ENCODE results near the gene YES1. TPM values are rescaled to one million over a fixed set of nuclear protein-coding genes. Genes with fewer than 3 reads are reported as not detected.

YES1 gene
- total and polyA plus RNA-seq, 2 donors (not counting 3 experiments of a cell fraction or from before 2014, with no cell fraction given) = 16.5 to 92.3 TPM

DNA sequence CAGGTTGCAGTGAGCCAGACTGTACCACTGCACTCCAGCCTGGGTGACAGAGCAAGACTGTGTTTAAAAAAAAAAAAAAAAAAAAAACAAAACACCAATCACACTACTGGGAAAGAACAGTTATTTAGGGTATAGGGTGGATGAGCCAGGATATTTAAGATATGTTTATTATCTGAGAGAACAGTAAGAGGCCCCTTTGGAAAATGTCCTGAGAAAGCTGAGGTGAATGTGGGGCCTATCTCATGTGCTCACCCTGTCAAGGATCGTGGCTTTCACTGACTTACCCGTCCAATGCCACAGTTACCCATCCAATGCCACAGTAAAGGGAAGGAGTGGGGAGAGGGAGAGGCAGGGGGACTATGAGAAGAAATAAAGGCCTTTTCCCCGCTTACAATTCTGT is 79.7 kb downstream of the YES1 start:
- ChIA-PET POLR2A (no interaction called here), CTCF (interaction anchor here (0.7 to 2.4 kb wide), 5 partner anchors 20 to 108 kb away, joined by 3 to 10 read pairs (median 5); partner anchors contain the start of genes ENOSF1 and TYMS)
- Histone ChIP-seq H3K27ac (ENCODE audit: insufficient read depth, low read depth, low read length) (no peak overlapping the region), H3K9me1 (replicated peaks; ENCODE audit: control insufficient read depth, extremely low read depth, insufficient read depth, low read length) (no peaks in the 10 kb centered on the region), H3K27me3 (ENCODE audit: control insufficient read depth in 2 of 2, insufficient read depth in 2 of 2, low read length in 2 of 2) (no peaks in the 10 kb centered on the region), H3K4me3 (replicated peaks in 1 of 3; ENCODE audit: insufficient read depth in 1 of 3, low read depth in 1 of 3, low read length in 3 of 3) (no peak overlapping the region), H3K9ac (replicated peaks; ENCODE audit: extremely low read depth, insufficient read depth, low read length) (no peak overlapping the region), H3K4me2 (ENCODE audit: insufficient read depth, low read length) (no peak overlapping the region), H4K20me1 (replicated peaks; ENCODE audit: control insufficient read depth, extremely low read depth, insufficient read depth, low read length) (no peaks in the 10 kb centered on the region), H2AFZ (ENCODE audit: low read depth, low read length) (no peak overlapping the region), H3K9me3 (replicated peaks; ENCODE audit: control insufficient read depth, insufficient read depth, low read length) (no peaks in the 10 kb centered on the region), H3K79me2 (ENCODE audit: control insufficient read depth, insufficient read depth, low read length) (no peaks in the 10 kb centered on the region), H3K4me1 (ENCODE audit: control insufficient read depth, extremely low read depth, insufficient read depth, low read length) (peaks cover 4% of the 10 kb centered on the region), H3K36me3 (ENCODE audit: control insufficient read depth in 2 of 2, extremely low read depth in 1 of 2, insufficient read depth in 2 of 2, low read length in 2 of 2) (peaks cover 0 to 11% of the 10 kb centered on the region in 2 experiments)
- TF ChIP-seq JUN (IDR thresholded peaks at IDR 0.05; ENCODE audit: borderline replicate concordance, insufficient read depth, insufficient read length, low read depth) = no peak
- no peak for TF ChIP-seq POLR2AphosphoS5 (IDR thresholded peaks at IDR 0.05; ENCODE audit: insufficient read depth, low read depth, low read length)
- no peak for TF ChIP-seq MYC (IDR thresholded peaks at IDR 0.05; ENCODE audit: low read depth, low read length)
- TF ChIP-seq MAX (IDR thresholded peaks at IDR 0.05; ENCODE audit: insufficient read depth, insufficient read length) = no peak
- dilution Hi-C loops (cut with MboI; ENCODE audit: extremely low pct_ligation_motif_present, low sequenced_read_pairs) (loop anchor here (25.0 kb wide), 1 partner anchor 105 kb away; no protein-coding TSS in a partner anchor), intact Hi-C loops (cut with micrococcal nuclease) (no loop called here)
- no TSS peak for BruUV-seq (replicated peaks)
- DNase-seq (ENCODE audit: low read depth, low spot score) (no peak), FAIRE-seq (no peak)

DNA sequence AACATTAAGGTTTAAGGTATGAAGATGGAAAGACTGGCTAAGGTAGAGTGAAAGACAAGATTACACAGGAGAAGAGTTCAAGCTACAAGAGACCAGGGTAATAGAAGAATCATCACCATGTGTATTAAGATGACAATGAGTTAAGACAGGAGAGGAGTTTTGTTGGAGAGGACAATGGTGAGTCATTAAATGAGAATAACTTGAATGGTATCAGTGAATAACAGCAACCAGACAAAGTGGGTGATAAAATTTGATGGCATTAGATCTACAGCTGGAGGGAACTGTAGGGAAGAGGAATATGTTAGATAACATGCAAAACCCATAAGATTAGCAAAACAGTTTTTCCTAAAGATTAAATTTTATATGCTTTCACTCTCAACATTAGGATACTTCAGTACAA is 80.9 kb downstream of the YES1 start:
- H3K4me3 ChIP-seq (replicated peaks in 1 of 3; ENCODE audit: insufficient read depth in 1 of 3, low read depth in 1 of 3, low read length in 3 of 3) = no peak overlapping the region
- H4K20me1 ChIP-seq (replicated peaks; ENCODE audit: control insufficient read depth, extremely low read depth, insufficient read depth, low read length) = no peaks in the 10 kb centered on the region
- no peaks in the 10 kb centered on the region for H3K9me1 ChIP-seq (replicated peaks; ENCODE audit: control insufficient read depth, extremely low read depth, insufficient read depth, low read length)
- dilution Hi-C loops (cut with MboI; ENCODE audit: extremely low pct_ligation_motif_present, low sequenced_read_pairs) = loop anchor here (25.0 kb wide), 1 partner anchor 106 kb away; no protein-coding TSS in a partner anchor
- H3K9me3 ChIP-seq (replicated peaks; ENCODE audit: control insufficient read depth, insufficient read depth, low read length) = no peaks in the 10 kb centered on the region
- H3K9ac ChIP-seq (replicated peaks; ENCODE audit: extremely low read depth, insufficient read depth, low read length) = no peak overlapping the region
- ChIA-PET CTCF (interaction anchor here (0.7 to 2.4 kb wide), 3 partner anchors 19 to 109 kb away, joined by 3 to 10 read pairs (median 5); partner anchors contain the start of gene ENOSF1), POLR2A (no interaction called here)
- no peaks in the 10 kb centered on the region for H3K4me1 ChIP-seq (ENCODE audit: control insufficient read depth, extremely low read depth, insufficient read depth, low read length)
- peaks cover 0 to 9% of the 10 kb centered on the region in 2 experiments for H3K36me3 ChIP-seq (ENCODE audit: control insufficient read depth in 2 of 2, extremely low read depth in 1 of 2, insufficient read depth in 2 of 2, low read length in 2 of 2)
- FAIRE-seq (peak; percentile 15), DNase-seq (ENCODE audit: low read depth, low spot score) (no peak)
- H3K4me2 ChIP-seq (ENCODE audit: insufficient read depth, low read length) = no peak overlapping the region
- H3K27ac ChIP-seq (ENCODE audit: insufficient read depth, low read depth, low read length) = no peak overlapping the region
- no peaks in the 10 kb centered on the region for H3K79me2 ChIP-seq (ENCODE audit: control insufficient read depth, insufficient read depth, low read length)
- no peaks in the 10 kb centered on the region for H3K27me3 ChIP-seq (ENCODE audit: control insufficient read depth in 2 of 2, insufficient read depth in 2 of 2, low read length in 2 of 2)
- no peak for TF ChIP-seq FOS (IDR thresholded peaks at IDR 0.05; ENCODE audit: borderline replicate concordance, insufficient read depth, low read length)
- no peak for TF ChIP-seq EZH2 (IDR thresholded peaks at IDR 0.05; ENCODE audit: borderline replicate concordance, low read depth, low read length, severe bottlenecking)
- TF ChIP-seq POLR2AphosphoS5 (IDR thresholded peaks at IDR 0.05; ENCODE audit: insufficient read depth, low read depth, low read length) = no peak
- TF ChIP-seq JUN (IDR thresholded peaks at IDR 0.05; ENCODE audit: borderline replicate concordance, insufficient read depth, insufficient read length, low read depth) = no peak
- no peak for TF ChIP-seq MAX (IDR thresholded peaks at IDR 0.05; ENCODE audit: insufficient read depth, insufficient read length)
- TF ChIP-seq GATA2 (IDR thresholded peaks at IDR 0.05; ENCODE audit: insufficient read depth, insufficient read length, low read depth, low read length) = no peak
- TF ChIP-seq POLR2A (IDR thresholded peaks at IDR 0.05; ENCODE audit: low read depth, low read length) = no peak
- TF ChIP-seq CTCF (IDR thresholded peaks at IDR 0.05; ENCODE audit: extremely low read depth in 1 of 2, insufficient read depth in 1 of 2, low read depth in 1 of 2, low read length in 2 of 2) = no peak
- no peak for TF ChIP-seq MYC (IDR thresholded peaks at IDR 0.05; ENCODE audit: low read depth, low read length)
- BruUV-seq (replicated peaks) = no TSS peak
- no peak overlapping the region for H2AFZ ChIP-seq (ENCODE audit: low read depth, low read length)
- intact Hi-C loops (cut with micrococcal nuclease) = no loop called here

Data from endothelial cell of umbilical vein (primary cell).